HG02642 (cell line): ENCODE data around the gene MED15.
"Not testable (repeated sequence)": the region's sequence is repeated elsewhere in the genome, so short reads cannot be mapped to it uniquely, and the experiment has no call there.

ENCODE experiments used
- ATAC-seq: cut with Tn5 transposase; IDR thresholded peaks from one replicate; pipeline ENCODE4 v1.9.1; 2021; ENCODE audit warnings: mild to moderate bottlenecking; ENCODE audit not compliant: unreplicated experiment, poor library complexity

The MED15 gene

GRCh38 chr22:20615021-20615420 lies 107.6 kb downstream of the MED15 start:
- no peak for ATAC-seq

GRCh38 chr22:20615533-20616450 lies 108.4 kb downstream of the MED15 start:
- ATAC-seq = no peak

GRCh38 chr22:20616451-20617043 lies 109.1 kb downstream of the MED15 start:
- ATAC-seq = no peak

GRCh38 chr22:20618488-20618887 lies 111.1 kb downstream of the MED15 start:
- no peak for ATAC-seq

GRCh38 chr22:20619045-20619892 lies 111.9 kb downstream of the MED15 start:
- no peak for ATAC-seq

GRCh38 chr22:20619893-20620194 lies 112.4 kb downstream of the MED15 start:
- ATAC-seq = not testable (repeated sequence)

GRCh38 chr22:20621162-20621561 lies 113.8 kb downstream of the MED15 start:
- ATAC-seq = no peak

GRCh38 chr22:20622650-20623339 lies 115.4 kb downstream of the MED15 start:
- no peak for ATAC-seq

GRCh38 chr22:20624161-20624616 lies 116.8 kb downstream of the MED15 start:
- peak; percentile 73 for ATAC-seq

- ATAC-seq = no peak
Observed at GRCh38 chr22:20625270-20625669, 117.9 kb downstream of the MED15 start.

GRCh38 chr22:20626811-20627210 lies 119.4 kb downstream of the MED15 start:
- ATAC-seq = no peak

- no peak for ATAC-seq
Observed at GRCh38 chr22:20627432-20627831, 120.0 kb downstream of the MED15 start.

- no peak for ATAC-seq
Observed at GRCh38 chr22:20628081-20628939, 120.9 kb downstream of the MED15 start.

GRCh38 chr22:20629401-20629800 lies 122.0 kb downstream of the MED15 start:
- no peak for ATAC-seq

- no peak for ATAC-seq
Observed at GRCh38 chr22:20630873-20631617, 123.6 kb downstream of the MED15 start.

- ATAC-seq = no peak
Observed at GRCh38 chr22:20632082-20632481, 124.7 kb downstream of the MED15 start.

- no peak for ATAC-seq
Observed at GRCh38 chr22:20632518-20632917, 125.1 kb downstream of the MED15 start.

- ATAC-seq = no peak
Observed at GRCh38 chr22:20634560-20635226, 127.3 kb downstream of the MED15 start.
